Measurements from ENCODE around the gene TRPM5. TPM values are rescaled to one million over a fixed set of nuclear protein-coding genes. Genes with fewer than 3 reads are reported as not detected.

TRPM5 gene
- polyA plus RNA-seq, 1 donor (not counting 4 experiments of a cell fraction or from before 2014, with no cell fraction given): not detected

DNA sequence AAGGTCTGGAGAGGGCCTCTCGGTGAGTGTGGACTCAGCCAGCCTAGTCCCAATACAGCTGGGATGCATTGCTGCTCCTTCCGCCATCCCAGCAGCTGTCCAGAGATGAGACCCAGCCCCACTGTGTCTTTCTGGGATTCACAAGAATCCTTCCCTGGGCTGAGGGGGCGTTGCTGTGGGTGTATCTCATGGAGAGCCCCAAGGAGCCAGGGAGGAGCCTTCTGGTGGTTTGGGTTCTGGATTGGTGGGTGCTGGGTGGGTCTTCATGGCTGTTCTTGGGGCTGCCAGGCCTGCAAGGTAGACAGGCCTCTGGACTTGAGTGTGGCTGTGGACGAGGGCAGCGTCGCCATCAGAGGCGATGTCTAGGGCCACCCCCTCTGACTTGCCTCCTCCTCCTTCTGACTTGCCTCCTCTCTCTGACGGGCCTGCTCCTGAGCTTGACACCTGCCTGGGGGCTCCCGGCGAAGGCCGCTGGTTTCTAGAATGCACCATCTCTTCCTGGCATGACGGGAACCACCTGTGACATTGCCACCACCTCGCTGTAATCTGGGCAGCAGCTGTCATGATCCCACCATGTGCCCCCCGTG is 17.7 kb upstream of the TRPM5 start:
- dilution Hi-C loops (cut with MboI; ENCODE audit: extremely low pct_ligation_motif_present, low sequenced_read_pairs): no loop called here
- Histone ChIP-seq H3K79me2 (ENCODE audit: control insufficient read depth, insufficient read depth, low read length) (no peaks in the 10 kb centered on the region), H3K4me3 (ENCODE audit: control insufficient read depth in 2 of 3, extremely low read depth in 1 of 3, insufficient read depth in 2 of 3, low read depth in 1 of 3, low read length in 3 of 3) (no peak overlapping the region)

GRCh38 chr11:2461253-2461955 is 17.1 kb upstream of the TRPM5 start:
- Histone ChIP-seq H3K9ac (ENCODE audit: control insufficient read depth, extremely low read depth, insufficient read depth, low read length) (no peak overlapping the region), H3K9me3 (ENCODE audit: control insufficient read depth, low read depth, low read length) (no peaks in the 10 kb centered on the region), H3K27me3 (ENCODE audit: control insufficient read depth, extremely low read depth, insufficient read depth, low read length) (peaks cover 4% of the 10 kb centered on the region), H2AFZ (ENCODE audit: control insufficient read depth, low read length) (no peak overlapping the region), H3K4me1 (ENCODE audit: control insufficient read depth, extremely low read depth, insufficient read depth, low read length) (no peaks in the 10 kb centered on the region), H3K79me2 (ENCODE audit: control insufficient read depth, insufficient read depth, low read length) (no peaks in the 10 kb centered on the region), H3K27ac (ENCODE audit: control insufficient read depth, insufficient read depth, low read length) (no peak overlapping the region), H3K9me1 (ENCODE audit: control insufficient read depth, extremely low read depth, insufficient read depth, low read length) (no peaks in the 10 kb centered on the region), H3K4me2 (ENCODE audit: control insufficient read depth, extremely low read depth, insufficient read depth, low read depth, low read length) (no peak overlapping the region), H3K4me3 (ENCODE audit: control insufficient read depth in 2 of 3, extremely low read depth in 1 of 3, insufficient read depth in 2 of 3, low read depth in 1 of 3, low read length in 3 of 3) (no peak overlapping the region), H4K20me1 (ENCODE audit: control insufficient read depth, extremely low read depth, insufficient read depth, low read length) (no peaks in the 10 kb centered on the region), H3K36me3 (ENCODE audit: control insufficient read depth in 2 of 2, extremely low read depth in 1 of 2, insufficient read depth in 2 of 2, low read length in 2 of 2) (no peaks in the 10 kb centered on the region)
- TF ChIP-seq, protein P1, sequence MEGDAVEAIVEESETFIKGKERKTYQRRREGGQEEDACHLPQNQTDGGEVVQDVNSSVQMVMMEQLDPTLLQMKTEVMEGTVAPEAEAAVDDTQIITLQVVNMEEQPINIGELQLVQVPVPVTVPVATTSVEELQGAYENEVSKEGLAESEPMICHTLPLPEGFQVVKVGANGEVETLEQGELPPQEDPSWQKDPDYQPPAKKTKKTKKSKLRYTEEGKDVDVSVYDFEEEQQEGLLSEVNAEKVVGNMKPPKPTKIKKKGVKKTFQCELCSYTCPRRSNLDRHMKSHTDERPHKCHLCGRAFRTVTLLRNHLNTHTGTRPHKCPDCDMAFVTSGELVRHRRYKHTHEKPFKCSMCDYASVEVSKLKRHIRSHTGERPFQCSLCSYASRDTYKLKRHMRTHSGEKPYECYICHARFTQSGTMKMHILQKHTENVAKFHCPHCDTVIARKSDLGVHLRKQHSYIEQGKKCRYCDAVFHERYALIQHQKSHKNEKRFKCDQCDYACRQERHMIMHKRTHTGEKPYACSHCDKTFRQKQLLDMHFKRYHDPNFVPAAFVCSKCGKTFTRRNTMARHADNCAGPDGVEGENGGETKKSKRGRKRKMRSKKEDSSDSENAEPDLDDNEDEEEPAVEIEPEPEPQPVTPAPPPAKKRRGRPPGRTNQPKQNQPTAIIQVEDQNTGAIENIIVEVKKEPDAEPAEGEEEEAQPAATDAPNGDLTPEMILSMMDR (optimal IDR thresholded peaks at IDR 0.05 in 1 of 3, IDR thresholded peaks at IDR 0.05 in 1 of 3, conservative IDR thresholded peaks at IDR 0.05 in 1 of 3; ENCODE audit: extremely low read depth in 1 of 3, insufficient read depth in 2 of 3, low read length in 3 of 3): no peak
- no peak for TF ChIP-seq EZH2 (IDR thresholded peaks at IDR 0.05; ENCODE audit: low read length)
- FAIRE-seq: no peak
- no peak for DNase-seq (ENCODE audit: low read depth, low spot score)
- dilution Hi-C loops (cut with MboI; ENCODE audit: extremely low pct_ligation_motif_present, low sequenced_read_pairs): no loop called here

More for the DNA sequence above, 17.7 kb upstream of the TRPM5 start:
- H3K27me3 ChIP-seq (ENCODE audit: control insufficient read depth, extremely low read depth, insufficient read depth, low read length): peaks cover 4% of the 10 kb centered on the region
- H3K9ac ChIP-seq (ENCODE audit: control insufficient read depth, extremely low read depth, insufficient read depth, low read length): no peak overlapping the region
- H2AFZ ChIP-seq (ENCODE audit: control insufficient read depth, low read length): no peak overlapping the region
- TF ChIP-seq, protein P1 (optimal IDR thresholded peaks at IDR 0.05 in 1 of 3, IDR thresholded peaks at IDR 0.05 in 1 of 3, conservative IDR thresholded peaks at IDR 0.05 in 1 of 3; ENCODE audit: extremely low read depth in 1 of 3, insufficient read depth in 2 of 3, low read length in 3 of 3): no peak
- no peak for TF ChIP-seq EZH2 (IDR thresholded peaks at IDR 0.05; ENCODE audit: low read length)
- no peaks in the 10 kb centered on the region for H3K9me1 ChIP-seq (ENCODE audit: control insufficient read depth, extremely low read depth, insufficient read depth, low read length)
- DNase-seq (ENCODE audit: low read depth, low spot score): no peak
- FAIRE-seq: no peak
- H3K4me2 ChIP-seq (ENCODE audit: control insufficient read depth, extremely low read depth, insufficient read depth, low read depth, low read length): no peak overlapping the region
- no peaks in the 10 kb centered on the region for H3K36me3 ChIP-seq (ENCODE audit: control insufficient read depth in 2 of 2, extremely low read depth in 1 of 2, insufficient read depth in 2 of 2, low read length in 2 of 2)
- H3K4me1 ChIP-seq (ENCODE audit: control insufficient read depth, extremely low read depth, insufficient read depth, low read length): no peaks in the 10 kb centered on the region
- H3K9me3 ChIP-seq (ENCODE audit: control insufficient read depth, low read depth, low read length): no peaks in the 10 kb centered on the region
- no peaks in the 10 kb centered on the region for H4K20me1 ChIP-seq (ENCODE audit: control insufficient read depth, extremely low read depth, insufficient read depth, low read length)
- H3K27ac ChIP-seq (ENCODE audit: control insufficient read depth, insufficient read depth, low read length): no peak overlapping the region
